Activated CD8-positive, alpha-beta memory T cell treated with anti-CD3 and anti-CD28 coated beads, Interleukin-2, amount 50 U/mL, for 4 hours (primary cell): ENCODE data around the gene USP17L28.
"Not testable (repeated sequence)": the region's sequence is repeated elsewhere in the genome, so short reads cannot be mapped to it uniquely, and the experiment has no call there.

Experiments
- DNase-seq: peaks from one replicate; pipeline ENCODE4 v3.0.0-alpha.2; 2020

USP17L28 gene, protein sequence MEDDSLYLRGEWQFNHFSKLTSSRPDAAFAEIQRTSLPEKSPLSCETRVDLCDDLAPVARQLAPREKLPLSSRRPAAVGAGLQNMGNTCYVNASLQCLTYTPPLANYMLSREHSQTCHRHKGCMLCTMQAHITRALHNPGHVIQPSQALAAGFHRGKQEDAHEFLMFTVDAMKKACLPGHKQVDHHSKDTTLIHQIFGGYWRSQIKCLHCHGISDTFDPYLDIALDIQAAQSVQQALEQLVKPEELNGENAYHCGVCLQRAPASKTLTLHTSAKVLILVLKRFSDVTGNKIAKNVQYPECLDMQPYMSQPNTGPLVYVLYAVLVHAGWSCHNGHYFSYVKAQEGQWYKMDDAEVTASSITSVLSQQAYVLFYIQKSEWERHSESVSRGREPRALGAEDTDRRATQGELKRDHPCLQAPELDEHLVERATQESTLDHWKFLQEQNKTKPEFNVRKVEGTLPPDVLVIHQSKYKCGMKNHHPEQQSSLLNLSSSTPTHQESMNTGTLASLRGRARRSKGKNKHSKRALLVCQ

DNA sequence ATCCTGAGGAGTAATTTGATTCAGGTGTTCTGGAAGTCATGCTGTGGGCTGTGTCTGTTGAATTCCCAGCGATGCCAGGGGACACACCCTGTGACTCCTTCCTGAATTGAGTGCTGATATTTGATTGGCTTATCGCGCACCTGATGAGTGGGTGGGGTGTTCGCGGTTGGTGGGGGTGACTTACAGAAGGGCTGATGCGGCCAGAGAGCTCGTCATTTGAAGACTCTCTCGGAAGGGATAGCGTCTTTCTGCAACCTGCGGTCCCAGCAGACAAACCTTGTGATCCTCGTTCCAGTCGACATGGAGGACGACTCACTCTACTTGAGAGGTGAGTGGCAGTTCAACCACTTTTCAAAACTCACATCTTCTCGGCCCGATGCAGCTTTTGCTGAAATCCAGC lies at the start of gene USP17L28:
TSS of gene USP17L28 (plus strand) at position 301 of the 400 bp plus-strand sequence. CDS start at position 301, 0 bp downstream.
- DNase-seq: not testable (repeated sequence)

DNA sequence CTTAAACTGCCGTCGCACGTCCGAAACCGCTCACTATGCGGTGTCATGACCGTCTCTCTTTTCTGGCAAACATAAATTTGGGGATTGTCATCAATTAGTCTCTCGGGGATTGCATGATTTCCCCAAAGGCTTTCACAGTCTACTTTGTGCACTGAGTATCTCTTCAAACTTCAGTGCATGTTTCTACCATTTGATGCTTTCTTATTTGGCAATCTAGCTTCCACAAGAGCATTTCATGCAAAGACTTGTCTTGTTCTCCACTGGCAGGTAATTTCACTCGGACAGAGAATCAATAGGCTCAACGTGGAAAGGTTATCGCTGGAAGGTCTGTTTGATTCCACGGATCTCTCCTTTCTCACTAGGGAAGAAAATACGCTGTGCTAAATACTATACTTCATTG lies 24.5 kb upstream of the USP17L28 start:
- DNase-seq: not testable (repeated sequence)

DNA sequence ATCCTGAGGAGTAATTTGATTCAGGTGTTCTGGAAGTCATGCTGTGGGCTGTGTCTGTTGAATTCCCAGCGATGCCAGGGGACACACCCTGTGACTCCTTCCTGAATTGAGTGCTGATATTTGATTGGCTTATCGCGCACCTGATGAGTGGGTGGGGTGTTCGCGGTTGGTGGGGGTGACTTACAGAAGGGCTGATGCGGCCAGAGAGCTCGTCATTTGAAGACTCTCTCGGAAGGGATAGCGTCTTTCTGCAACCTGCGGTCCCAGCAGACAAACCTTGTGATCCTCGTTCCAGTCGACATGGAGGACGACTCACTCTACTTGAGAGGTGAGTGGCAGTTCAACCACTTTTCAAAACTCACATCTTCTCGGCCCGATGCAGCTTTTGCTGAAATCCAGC lies 23.8 kb upstream of the USP17L28 start, which contains the start of gene USP17L24:
TSS of gene USP17L24 (plus strand) at position 301 of the 400 bp plus-strand sequence. CDS start at position 301, 0 bp downstream.
- DNase-seq: not testable (repeated sequence)

DNA sequence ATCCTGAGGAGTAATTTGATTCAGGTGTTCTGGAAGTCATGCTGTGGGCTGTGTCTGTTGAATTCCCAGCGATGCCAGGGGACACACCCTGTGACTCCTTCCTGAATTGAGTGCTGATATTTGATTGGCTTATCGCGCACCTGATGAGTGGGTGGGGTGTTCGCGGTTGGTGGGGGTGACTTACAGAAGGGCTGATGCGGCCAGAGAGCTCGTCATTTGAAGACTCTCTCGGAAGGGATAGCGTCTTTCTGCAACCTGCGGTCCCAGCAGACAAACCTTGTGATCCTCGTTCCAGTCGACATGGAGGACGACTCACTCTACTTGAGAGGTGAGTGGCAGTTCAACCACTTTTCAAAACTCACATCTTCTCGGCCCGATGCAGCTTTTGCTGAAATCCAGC lies 19.1 kb upstream of the USP17L28 start, which contains the start of gene USP17L25:
TSS of gene USP17L25 (plus strand) at position 301 of the 400 bp plus-strand sequence. CDS start at position 301, 0 bp downstream.
- DNase-seq: not testable (repeated sequence)

DNA sequence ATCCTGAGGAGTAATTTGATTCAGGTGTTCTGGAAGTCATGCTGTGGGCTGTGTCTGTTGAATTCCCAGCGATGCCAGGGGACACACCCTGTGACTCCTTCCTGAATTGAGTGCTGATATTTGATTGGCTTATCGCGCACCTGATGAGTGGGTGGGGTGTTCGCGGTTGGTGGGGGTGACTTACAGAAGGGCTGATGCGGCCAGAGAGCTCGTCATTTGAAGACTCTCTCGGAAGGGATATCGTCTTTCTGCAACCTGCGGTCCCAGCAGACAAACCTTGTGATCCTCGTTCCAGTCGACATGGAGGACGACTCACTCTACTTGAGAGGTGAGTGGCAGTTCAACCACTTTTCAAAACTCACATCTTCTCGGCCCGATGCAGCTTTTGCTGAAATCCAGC lies 14.3 kb upstream of the USP17L28 start, which contains the start of gene USP17L26:
TSS of gene USP17L26 (plus strand) at position 301 of the 400 bp plus-strand sequence. CDS start at position 301, 0 bp downstream.
- DNase-seq: not testable (repeated sequence)

DNA sequence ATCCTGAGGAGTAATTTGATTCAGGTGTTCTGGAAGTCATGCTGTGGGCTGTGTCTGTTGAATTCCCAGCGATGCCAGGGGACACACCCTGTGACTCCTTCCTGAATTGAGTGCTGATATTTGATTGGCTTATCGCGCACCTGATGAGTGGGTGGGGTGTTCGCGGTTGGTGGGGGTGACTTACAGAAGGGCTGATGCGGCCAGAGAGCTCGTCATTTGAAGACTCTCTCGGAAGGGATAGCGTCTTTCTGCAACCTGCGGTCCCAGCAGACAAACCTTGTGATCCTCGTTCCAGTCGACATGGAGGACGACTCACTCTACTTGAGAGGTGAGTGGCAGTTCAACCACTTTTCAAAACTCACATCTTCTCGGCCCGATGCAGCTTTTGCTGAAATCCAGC lies 9.6 kb upstream of the USP17L28 start, which contains the start of gene USP17L5:
TSS of gene USP17L5 (plus strand) at position 301 of the 400 bp plus-strand sequence. CDS start at position 301, 0 bp downstream.
- DNase-seq: not testable (repeated sequence)

DNA sequence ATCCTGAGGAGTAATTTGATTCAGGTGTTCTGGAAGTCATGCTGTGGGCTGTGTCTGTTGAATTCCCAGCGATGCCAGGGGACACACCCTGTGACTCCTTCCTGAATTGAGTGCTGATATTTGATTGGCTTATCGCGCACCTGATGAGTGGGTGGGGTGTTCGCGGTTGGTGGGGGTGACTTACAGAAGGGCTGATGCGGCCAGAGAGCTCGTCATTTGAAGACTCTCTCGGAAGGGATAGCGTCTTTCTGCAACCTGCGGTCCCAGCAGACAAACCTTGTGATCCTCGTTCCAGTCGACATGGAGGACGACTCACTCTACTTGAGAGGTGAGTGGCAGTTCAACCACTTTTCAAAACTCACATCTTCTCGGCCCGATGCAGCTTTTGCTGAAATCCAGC lies 4.8 kb upstream of the USP17L28 start, which contains the start of gene USP17L27:
TSS of gene USP17L27 (plus strand) at position 301 of the 400 bp plus-strand sequence. CDS start at position 301, 0 bp downstream.
- DNase-seq: not testable (repeated sequence)

DNA sequence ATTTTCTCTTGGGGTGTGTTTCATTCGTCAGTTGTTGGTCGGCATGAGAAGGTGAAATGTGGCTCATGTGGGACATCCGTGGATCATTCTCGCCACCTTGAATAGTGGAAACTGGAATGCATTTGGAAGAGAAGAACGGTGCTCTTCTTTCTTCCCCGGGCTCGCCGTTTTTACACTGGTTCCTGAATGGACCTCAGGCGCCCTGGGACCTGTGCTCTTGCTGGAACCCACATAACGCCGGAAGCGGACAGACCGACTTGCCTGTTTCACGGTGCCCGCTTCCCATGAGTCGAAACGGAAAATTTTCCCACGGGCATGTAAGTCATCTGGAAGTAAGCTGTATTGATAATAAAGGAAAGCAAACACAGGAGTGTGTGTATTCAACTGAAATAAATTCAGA lies 2.2 kb downstream of the USP17L28 start:
- not testable (repeated sequence) for DNase-seq

DNA sequence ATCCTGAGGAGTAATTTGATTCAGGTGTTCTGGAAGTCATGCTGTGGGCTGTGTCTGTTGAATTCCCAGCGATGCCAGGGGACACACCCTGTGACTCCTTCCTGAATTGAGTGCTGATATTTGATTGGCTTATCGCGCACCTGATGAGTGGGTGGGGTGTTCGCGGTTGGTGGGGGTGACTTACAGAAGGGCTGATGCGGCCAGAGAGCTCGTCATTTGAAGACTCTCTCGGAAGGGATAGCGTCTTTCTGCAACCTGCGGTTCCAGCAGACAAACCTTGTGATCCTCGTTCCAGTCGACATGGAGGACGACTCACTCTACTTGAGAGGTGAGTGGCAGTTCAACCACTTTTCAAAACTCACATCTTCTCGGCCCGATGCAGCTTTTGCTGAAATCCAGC lies 4.6 kb downstream of the USP17L28 start, which contains the start of gene USP17L29:
TSS of gene USP17L29 (plus strand) at position 301 of the 400 bp plus-strand sequence. CDS start at position 301, 0 bp downstream.
- DNase-seq: not testable (repeated sequence)

DNA sequence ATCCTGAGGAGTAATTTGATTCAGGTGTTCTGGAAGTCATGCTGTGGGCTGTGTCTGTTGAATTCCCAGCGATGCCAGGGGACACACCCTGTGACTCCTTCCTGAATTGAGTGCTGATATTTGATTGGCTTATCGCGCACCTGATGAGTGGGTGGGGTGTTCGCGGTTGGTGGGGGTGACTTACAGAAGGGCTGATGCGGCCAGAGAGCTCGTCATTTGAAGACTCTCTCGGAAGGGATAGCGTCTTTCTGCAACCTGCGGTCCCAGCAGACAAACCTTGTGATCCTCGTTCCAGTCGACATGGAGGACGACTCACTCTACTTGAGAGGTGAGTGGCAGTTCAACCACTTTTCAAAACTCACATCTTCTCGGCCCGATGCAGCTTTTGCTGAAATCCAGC lies 14.1 kb downstream of the USP17L28 start, which contains the start of gene USP17L30:
TSS of gene USP17L30 (plus strand) at position 301 of the 400 bp plus-strand sequence. CDS start at position 301, 0 bp downstream.
- not testable (repeated sequence) for DNase-seq

DNA sequence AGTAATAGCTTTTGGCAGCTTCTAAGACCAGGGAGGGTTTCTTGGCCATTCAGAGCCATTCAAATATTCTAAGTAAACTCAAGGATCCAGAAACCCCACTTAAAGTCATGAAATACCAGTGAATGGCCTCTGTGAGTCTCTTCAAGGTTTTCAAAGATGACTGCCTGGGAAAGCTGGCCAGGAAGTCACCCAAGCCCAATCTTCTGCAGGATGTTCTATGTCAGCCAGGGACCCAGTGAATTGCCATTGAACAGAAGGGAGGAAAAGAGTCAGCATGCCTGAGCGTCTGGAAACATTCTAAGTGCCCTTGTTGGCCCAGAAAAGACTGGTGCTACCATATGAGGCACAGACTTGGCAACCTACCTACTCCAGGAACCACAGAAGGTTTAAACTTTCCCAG lies 31.2 kb downstream of the USP17L28 start:
- DNase-seq: not testable (repeated sequence)

DNA sequence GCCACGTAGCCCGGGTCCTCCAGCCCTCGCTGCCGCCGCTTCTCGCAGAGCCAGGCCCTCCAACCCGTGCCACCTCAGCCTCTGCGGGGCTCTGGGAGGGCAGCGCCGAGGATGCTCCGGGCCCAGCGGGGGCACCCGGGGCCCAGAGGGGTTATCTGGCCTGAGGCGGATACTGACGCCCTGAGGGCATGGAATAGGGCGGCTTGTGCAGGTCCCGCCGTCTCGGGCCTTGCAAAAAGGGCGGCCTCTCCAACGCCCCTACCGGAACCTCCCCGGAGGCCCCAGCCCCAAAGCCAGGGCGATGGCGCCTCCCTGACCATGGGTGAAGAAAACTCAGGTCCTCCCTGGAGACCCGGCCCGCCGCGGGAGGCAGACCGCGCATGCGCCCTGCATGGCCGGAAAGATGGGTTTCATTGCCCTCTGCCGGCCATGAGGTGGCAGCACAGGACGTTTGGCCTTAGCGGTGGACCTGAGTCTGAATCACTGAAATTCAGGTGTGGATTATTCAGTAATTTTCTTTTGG lies 32.4 kb downstream of the USP17L28 start:
- peak; percentile 18 for DNase-seq

DNA sequence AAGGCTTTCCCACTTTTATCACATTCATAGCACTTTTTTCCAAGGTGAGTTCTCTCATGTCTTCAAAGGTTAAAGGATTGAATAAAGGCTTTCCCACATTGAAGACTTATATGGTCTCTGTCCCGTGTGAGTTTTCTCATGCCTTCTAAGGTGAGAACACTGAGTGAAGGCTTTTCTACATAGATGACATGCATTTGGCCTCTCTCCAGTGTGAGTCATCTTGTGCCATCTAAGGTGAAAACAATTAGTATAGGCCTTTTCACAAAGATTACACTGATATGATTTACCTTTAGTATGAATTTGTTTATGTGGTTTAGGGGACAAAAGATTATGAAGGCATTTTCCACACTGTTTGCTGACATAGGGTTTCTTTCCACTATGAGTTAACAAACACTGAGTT lies 35.4 kb downstream of the USP17L28 start:
- no peak for DNase-seq

DNA sequence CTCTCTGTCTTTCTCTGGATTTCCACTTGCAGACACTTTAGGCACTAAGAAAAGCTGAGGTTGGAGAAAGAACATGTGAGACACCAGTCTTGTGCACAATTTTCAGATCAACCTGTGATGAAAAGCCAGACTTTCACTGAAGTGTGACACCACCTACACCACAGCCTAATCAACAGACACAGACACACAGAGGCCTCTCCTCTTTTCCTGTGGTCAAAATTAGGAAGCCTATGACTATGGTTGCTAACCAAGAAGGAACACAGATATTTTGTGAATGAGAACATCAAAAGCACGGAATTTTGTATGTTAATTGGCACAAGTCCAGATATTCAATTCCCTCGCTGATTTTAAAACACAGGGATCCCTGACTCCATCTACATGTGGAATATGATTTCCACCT lies 40.3 kb downstream of the USP17L28 start:
- not testable (repeated sequence) for DNase-seq
